ENCODE results near the gene ALOXE3.

GRCh38 chr17:8087075-8087951 is 31.0 kb downstream of the ALOXE3 start, which contains the start of gene ALOX12B:
- no peak for TF ChIP-seq BACH2 (CRISPR knock-in tag; IDR thresholded peaks at IDR 0.05; ENCODE audit: borderline replicate concordance)
- no peak for TF ChIP-seq ZFP3 (CRISPR knock-in tag; IDR thresholded peaks at IDR 0.05)

All from SK-N-SH treated with all-trans-retinoic acid at 6 μM for 48 hours (cell line).